NAMALWA (cell line): Measurements from ENCODE around the gene WSCD1.

Source experiments
- DNase-seq: peaks from one replicate; pipeline ENCODE4 v3.0.0-alpha.2; 2015; ENCODE audit warnings: low spot score

WSCD1 gene

DNA sequence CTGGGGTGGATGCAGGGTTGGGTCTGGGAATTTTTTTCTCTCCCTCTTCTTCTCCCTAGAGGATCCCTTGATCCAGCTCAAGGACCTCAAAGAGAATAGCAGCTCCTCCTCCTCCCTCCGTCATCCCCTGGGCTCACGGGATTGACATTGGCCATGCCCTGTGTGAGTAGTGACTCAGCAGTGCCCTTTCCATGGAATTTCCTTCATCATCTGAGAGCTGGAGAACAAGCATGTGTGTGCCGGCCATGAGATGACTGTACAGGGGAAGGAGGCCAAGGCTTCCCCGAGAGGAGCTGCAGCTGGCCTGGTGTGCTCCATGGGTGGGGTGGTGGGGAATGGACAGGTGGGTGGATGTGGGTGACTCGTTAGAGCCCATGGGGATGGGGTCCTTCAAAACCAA lies 8.9 kb upstream of the WSCD1 start:
- DNase-seq = no peak

DNA sequence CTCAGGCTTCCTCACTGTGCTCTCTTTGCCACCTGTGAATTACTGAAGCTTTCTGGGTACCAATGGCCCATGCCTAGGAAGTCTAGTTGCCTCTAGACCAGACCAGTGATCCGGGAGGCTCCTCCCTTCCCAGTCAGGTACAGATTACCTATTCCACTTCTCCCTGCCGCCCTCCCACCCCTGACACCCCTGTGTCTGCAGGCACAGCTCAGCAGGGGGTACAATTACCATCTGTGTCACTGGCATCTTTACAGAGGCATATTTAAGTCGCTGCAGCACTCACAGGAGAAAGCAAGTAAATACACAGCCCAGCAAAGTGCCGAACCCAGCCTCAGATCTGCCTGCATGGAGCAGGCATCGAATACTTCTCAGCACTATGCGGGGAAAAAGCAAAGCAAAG lies 5.3 kb upstream of the WSCD1 start:
- DNase-seq = no peak

DNA sequence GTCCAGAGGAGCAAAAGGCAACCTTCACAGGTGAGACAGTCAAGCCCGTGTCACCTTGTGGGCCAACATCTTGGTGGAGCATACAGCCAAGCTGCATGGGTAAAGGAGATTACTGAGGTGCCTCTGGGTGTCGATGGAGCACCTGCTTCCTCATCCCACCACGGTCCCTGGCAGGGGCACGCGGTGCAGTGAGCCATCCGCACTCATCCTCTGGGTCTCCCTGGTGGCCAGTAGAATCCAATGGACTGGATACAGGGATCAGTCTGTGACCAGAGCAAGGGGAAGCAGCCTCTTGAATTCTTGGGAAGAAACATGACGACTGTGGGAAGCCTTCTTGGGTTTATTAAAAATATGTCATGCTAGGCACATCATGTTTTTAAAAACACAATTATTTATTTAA lies 4.8 kb upstream of the WSCD1 start:
- no peak for DNase-seq

GRCh38 chr17:6066183-6066948 lies 3.8 kb upstream of the WSCD1 start:
- no peak for DNase-seq

DNA sequence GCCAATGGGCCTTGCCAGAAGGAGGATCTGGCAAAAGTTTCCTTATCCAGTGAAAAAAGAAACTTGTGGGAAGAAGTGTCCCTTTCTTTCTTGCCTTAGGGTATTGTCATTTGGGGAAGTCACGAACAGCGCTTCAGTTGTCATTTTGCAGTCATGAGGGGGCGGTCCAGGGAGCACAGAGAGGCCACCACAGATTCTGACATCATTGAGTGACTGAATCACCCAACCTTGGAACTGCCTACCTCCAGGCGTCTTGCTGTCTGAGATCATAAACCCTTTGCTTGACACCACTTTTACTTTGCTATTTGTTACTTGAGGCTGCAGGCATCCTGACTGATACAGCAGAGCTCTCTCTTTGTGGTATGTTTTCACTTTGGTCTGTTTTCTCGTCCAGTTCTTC lies 3.1 kb upstream of the WSCD1 start:
- no peak for DNase-seq

DNA sequence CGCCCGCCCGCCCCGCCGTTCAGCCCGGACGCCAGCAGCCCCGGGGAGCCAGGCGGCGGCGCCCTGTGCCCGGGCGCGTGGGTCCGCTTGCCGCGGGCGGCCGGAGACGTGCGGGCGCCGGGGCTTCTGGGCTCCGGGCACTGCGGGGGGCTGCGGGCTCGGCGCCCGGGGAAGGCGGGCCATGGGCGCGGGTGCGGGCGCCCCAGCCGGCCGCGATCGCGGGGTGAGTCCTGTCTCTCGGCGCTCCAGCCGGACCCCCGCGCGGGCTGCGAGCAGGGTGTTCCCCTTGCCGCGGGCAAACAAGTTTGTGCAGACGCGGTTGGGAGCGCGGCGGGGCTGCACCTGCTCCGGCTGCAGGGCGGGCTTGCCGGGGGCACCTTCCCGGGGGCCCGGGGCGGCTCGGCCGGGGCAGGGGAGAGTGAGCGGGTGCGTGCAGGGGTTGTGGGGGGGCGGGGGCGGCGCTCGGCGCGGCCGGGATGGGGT lies 292 bp downstream of the WSCD1 start:
- DNase-seq = no peak

DNA sequence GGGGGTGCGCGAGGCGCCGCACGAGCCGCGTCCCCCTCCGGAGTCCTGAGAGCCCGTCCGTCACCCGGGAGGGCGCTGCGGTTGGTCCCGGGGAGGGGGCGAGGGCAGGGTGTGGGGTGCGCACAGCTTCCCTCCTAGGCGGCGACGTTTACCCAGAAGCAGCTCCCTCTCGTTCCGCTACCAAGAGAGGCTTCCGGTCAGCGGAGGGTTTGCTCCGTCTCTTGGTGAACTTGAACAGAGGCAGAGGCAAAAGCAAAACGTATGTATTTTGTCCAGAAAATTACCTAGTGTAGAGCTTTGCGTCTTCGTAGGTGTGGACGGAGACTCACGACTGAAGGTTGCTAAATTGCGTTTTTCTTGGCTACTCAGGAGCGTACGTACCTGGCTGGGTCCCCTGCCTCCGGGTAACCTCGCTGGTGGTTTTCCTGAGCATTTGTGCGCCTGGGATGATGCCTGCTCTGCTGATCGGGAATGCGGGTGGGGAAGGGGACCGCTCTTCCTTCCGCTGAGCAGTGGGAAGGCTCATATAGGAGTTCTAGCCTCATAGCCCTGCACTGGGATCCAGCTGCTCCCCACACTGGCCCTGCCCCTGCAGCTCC lies 833 bp downstream of the WSCD1 start:
- DNase-seq = no peak

DNA sequence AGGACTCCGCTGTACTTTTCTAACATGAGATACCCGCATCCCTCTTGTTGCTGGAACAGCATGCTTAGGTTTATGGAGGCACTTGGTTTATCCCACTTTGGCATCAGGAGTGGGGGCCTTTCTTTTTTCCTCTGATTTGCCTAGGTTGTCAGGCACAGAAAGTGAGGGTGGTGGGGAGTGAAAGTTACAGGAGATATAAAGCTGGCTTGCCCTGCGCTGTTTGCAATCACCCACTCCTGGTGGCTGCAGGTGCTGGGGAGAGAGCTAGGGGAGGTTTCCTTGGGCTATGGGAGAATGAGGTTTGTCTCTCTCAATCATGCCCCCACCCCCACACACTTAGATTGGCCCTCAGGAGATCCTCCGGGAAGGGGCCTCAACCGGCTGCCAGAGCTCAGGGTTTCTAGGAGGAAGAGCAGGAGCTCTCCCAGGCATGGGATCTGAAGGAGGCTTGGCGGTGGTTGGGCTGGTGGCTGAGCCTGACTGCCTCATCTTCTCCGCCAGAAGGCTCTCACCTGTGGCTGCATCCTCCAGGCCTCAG lies 1.4 kb downstream of the WSCD1 start:
- no peak for DNase-seq

DNA sequence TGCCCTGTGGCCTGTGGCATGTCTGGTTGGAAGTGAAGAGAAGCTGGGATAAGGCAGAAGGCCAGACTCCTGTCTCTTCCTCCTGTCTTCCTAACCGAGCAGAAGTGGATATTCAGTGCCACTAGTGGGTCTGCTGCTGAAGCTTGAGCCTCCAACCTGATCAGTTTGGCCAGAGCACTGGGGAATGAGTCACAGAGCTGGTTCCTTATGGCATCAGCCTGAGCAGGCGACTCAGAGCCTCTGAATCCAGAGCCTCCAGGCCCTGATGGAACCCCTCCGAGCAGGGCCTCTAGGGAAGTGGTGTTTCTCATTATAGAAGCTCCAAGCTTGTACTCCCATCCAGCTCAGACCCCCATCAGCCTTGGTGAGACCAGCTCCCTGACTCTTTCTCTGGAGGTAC lies 2.0 kb downstream of the WSCD1 start:
- DNase-seq = no peak

DNA sequence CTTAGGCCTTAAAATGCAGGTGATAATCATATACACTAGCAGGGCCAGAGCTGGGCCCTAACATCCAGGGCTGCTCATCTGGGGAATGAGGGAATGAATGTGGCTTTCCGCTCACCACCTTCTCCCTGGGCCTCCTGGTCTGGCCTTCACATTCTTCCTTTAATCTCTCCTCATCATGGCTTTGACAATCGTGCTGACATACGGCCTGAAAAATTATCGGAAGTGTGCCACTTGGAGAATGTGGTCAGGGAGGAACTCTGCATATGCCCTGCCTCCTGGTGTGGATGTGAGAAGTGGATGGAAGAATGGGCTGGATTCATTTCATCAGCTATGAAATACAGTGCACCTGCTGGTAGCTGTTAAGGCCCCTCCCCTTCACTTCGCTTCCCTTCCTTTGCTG lies 2.4 kb downstream of the WSCD1 start:
- no peak for DNase-seq

- no peak for DNase-seq
These were observed 3.4 kb downstream of the WSCD1 start for GRCh38 chr17:6073620-6074019.

DNA sequence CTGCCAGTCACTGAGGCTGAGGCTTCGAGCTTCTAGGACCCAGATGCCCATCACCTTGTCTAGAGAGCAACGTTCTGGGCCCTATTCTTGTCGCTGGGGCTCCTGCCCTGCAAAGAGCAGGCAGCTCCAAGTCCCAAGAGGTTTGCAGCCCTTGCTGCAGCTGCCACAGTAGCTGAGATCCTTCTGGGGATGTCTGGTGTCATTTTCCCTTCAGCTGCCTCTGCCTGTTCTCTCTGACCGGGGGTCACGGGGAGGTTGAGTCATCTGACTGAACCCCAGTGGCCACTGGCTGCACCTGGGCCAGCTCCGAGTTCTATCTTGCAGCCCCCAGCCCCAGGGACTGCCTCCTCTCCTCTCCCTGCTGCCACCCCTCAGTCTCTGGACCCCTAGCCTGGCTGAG lies 4.9 kb downstream of the WSCD1 start:
- DNase-seq = no peak

DNA sequence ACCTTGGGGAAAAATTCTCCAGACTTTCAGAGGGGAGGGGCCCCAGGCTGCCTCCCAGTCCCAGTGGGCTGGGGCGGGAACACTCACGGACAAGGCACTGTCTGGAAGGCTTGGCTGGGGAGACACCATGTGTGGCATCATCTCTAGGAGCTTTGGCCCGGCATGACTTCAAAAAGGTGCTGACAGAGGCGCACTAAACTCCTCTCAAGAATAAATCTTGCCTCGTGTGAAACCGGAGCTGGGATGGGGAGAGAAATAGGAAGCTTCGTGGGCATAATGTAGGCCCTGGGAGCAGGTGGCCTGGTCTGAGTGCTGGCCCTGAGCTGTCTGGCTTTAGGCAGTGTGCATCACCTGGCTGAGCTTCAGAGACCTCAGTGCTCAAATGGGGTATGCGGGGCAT lies 5.7 kb downstream of the WSCD1 start:
- no peak for DNase-seq

GRCh38 chr17:6077752-6078151 lies 7.6 kb downstream of the WSCD1 start:
- no peak for DNase-seq

DNA sequence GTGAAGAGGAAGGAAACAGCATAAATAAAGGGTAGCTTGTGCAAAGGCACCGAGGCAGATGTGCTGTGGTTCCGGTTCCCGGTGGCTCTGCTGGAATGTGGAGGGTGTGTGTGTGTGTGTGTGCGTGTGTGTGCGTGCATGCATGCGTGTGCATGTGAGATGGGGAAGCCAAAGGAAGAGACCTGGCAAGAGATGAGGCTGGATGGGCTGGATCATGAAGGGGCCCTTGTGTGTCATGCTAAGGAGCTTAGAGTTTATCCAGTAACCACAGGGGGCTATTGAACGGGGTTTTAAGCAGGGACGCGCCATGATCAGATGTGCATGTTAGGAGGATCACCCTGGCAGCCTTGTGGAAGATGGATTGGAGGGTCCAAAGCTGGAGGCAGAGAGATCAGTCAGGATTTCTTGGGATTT lies 8.3 kb downstream of the WSCD1 start:
- DNase-seq = no peak

GRCh38 chr17:6079155-6079888 lies 9.1 kb downstream of the WSCD1 start:
- peak; percentile 1 for DNase-seq

- no peak for DNase-seq
These were observed 9.8 kb downstream of the WSCD1 start for GRCh38 chr17:6079960-6080359.

GRCh38 chr17:6080711-6081430 lies 10.7 kb downstream of the WSCD1 start:
- no peak for DNase-seq

DNA sequence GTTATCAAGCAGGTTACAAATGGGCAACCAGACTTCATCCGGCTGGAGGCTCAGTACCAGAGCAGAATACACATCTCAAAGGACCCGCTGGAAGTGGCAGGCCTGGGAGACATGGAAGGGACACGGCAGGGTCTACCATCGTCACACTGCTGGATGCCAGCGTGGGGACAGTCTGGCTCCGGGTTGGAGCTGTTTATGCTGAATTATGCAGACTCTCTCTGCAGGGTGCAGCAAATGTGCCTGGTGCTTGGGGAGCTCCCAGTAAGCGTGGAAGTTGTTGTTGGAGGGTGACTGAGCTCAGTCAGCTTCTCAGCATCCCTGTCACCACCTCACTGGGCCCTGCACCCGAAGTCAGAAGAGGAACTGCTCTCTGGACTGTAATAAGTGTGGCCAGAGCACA lies 12.2 kb downstream of the WSCD1 start:
- DNase-seq = no peak

- no peak for DNase-seq
These were observed 14.4 kb downstream of the WSCD1 start for GRCh38 chr17:6084311-6085161.

DNA sequence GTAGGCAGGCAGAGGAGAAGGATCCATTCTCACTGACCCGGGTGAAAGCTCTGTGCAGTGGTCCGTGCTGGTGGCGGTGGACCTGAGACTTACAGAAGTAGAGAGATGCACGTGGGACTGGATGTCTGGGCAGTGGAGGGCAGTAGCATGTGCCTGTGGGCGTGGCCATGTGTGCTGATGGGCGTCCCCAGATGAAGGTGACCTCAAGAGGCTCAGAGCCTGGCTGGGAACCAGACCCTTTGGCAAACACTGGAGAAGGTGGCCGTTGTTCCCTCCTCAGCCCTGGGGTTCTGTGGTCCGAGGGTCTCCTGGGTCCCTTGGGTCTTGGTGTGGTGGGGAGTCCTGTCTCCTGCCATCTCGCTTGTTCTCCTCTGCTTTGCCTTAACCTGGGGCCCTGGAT lies 15.6 kb downstream of the WSCD1 start:
- DNase-seq = no peak
